ENCODE measurements around the gene SUPT5H.
A peak's percentile ranks its signal among the peaks of the same experiment; 100 is the strongest.

SUPT5H gene

GRCh38 chr19:39496063-39496462 is 50.7 kb downstream of the SUPT5H start:
- no peak for DNase-seq (ENCODE audit: low spot score)
- TF ChIP-seq, protein P1, sequence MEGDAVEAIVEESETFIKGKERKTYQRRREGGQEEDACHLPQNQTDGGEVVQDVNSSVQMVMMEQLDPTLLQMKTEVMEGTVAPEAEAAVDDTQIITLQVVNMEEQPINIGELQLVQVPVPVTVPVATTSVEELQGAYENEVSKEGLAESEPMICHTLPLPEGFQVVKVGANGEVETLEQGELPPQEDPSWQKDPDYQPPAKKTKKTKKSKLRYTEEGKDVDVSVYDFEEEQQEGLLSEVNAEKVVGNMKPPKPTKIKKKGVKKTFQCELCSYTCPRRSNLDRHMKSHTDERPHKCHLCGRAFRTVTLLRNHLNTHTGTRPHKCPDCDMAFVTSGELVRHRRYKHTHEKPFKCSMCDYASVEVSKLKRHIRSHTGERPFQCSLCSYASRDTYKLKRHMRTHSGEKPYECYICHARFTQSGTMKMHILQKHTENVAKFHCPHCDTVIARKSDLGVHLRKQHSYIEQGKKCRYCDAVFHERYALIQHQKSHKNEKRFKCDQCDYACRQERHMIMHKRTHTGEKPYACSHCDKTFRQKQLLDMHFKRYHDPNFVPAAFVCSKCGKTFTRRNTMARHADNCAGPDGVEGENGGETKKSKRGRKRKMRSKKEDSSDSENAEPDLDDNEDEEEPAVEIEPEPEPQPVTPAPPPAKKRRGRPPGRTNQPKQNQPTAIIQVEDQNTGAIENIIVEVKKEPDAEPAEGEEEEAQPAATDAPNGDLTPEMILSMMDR (IDR thresholded peaks at IDR 0.05; ENCODE audit: extremely low read depth, missing control alignments): no peak

- TF ChIP-seq, protein P1 (IDR thresholded peaks at IDR 0.05; ENCODE audit: extremely low read depth, missing control alignments): no peak
Measured at GRCh38 chr19:39497701-39497995, 52.3 kb downstream of the SUPT5H start.

GRCh38 chr19:39497996-39498797 is 52.8 kb downstream of the SUPT5H start:
- TF ChIP-seq, protein P1 (IDR thresholded peaks at IDR 0.05; ENCODE audit: extremely low read depth, missing control alignments): peak; percentile 15

More at GRCh38 chr19:39497701-39497995, 52.3 kb downstream of the SUPT5H start:
- DNase-seq (ENCODE audit: low spot score): no peak

GRCh38 chr19:39498798-39499642 is 53.6 kb downstream of the SUPT5H start, which contains the start of gene DLL3:
TSS of gene DLL3 (plus strand) at chr19:39498947. CDS start at chr19:39498975, 28 bp downstream.
- TF ChIP-seq, protein P1 (IDR thresholded peaks at IDR 0.05; ENCODE audit: extremely low read depth, missing control alignments): no peak
- DNase-seq (ENCODE audit: low spot score): no peak

More at GRCh38 chr19:39497996-39498797, 52.8 kb downstream of the SUPT5H start:
- DNase-seq (ENCODE audit: low spot score): peak; percentile 77

- DNase-seq (ENCODE audit: low spot score): no peak
- TF ChIP-seq, protein P1 (IDR thresholded peaks at IDR 0.05; ENCODE audit: extremely low read depth, missing control alignments): no peak
Measured at GRCh38 chr19:39499932-39500331, 54.5 kb downstream of the SUPT5H start.

- TF ChIP-seq, protein P1 (IDR thresholded peaks at IDR 0.05; ENCODE audit: extremely low read depth, missing control alignments): no peak
- DNase-seq (ENCODE audit: low spot score): no peak
Measured at GRCh38 chr19:39500543-39500942, 55.2 kb downstream of the SUPT5H start.

DNA sequence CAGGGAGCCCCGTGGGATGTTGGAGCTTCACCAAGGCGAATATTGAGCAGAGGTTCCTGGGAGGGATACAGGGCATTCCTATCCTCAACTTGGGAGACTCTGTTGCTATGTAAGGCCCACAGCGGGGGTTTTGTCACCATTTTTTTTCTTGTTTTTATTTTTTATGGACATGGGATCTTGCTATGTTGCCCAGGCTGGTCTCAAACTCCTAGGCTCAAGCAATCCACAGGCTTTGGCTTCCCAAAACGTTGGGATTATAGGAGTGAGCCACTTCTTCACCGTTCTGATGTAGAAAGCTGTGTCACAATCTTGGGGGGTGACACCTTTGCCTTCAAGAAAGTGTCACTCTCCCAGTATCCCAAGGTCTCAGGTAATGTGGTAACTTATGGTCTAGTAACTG is 56.0 kb downstream of the SUPT5H start:
- TF ChIP-seq, protein P1 (IDR thresholded peaks at IDR 0.05; ENCODE audit: extremely low read depth, missing control alignments): no peak
- no peak for DNase-seq (ENCODE audit: low spot score)

Measured in GM20000 (cell line).